ENCODE data around the gene ARHGAP23. TPM values are rescaled to one million over a fixed set of nuclear protein-coding genes. Genes with fewer than 3 reads are reported as not detected.
A peak's percentile ranks its signal among the peaks of the same experiment; 100 is the strongest.

The ARHGAP23 gene
- total and polyA plus RNA-seq, 2 donors (not counting 1 experiment from before 2014, with no cell fraction given) = 28.1 to 41.1 TPM

DNA sequence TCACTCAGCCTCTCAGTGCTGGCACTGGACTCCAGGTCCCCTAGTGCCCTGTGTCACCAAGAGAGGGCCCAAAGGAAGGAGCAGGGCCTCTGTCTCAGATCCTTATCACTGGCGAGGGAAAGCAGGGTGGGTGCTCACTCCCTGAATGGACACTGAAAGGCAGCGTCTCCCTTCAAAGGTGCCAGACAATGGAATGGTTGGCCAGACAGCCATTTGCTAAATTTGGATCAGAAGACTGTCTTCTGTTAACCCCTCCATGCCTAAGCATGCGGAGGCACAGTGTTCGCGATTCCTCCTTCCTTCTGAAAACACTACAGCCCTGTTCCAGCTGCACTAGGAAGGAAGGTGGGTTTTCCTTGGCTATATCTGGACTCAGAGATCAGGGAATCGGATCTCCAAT lies 129.1 kb downstream of the ARHGAP23 start:
- Histone ChIP-seq H3K4me3 (replicated peaks in 1 of 4; ENCODE audit: control extremely low read depth in 1 of 4, insufficient read depth in 1 of 4, low read depth in 3 of 4, low read length in 4 of 4) (no peak overlapping the region), H3K36me3 (ENCODE audit: control insufficient read depth, insufficient read depth, low read length) (no peaks in the 10 kb centered on the region), H3K27me3 (ENCODE audit: control insufficient read depth, insufficient read depth, low read length) (peaks cover 49% of the 10 kb centered on the region), H3K27ac (ENCODE audit: insufficient read depth, low read length) (no peak overlapping the region), H3K4me1 (ENCODE audit: control insufficient read depth, extremely low read depth, insufficient read depth, low read length) (peaks cover 7% of the 10 kb centered on the region), H2AFZ (ENCODE audit: low read length) (no peak overlapping the region), H3K9me3 (ENCODE audit: control insufficient read depth, insufficient read depth, low read depth, low read length) (no peaks in the 10 kb centered on the region), H4K20me1 (ENCODE audit: control insufficient read depth, extremely low read depth, insufficient read depth, low read length) (no peaks in the 10 kb centered on the region), H3K4me2 (ENCODE audit: extremely low read depth, insufficient read depth, low read length) (peak overlapping the region; percentile 77), H3K79me2 (ENCODE audit: control insufficient read depth, insufficient read depth, low read length) (no peaks in the 10 kb centered on the region), H3K9ac (ENCODE audit: insufficient read depth, low read length) (no peak overlapping the region)
- no peak for DNase-seq (ENCODE audit: low read depth in 2 of 2)
- TF ChIP-seq EZH2 (IDR thresholded peaks at IDR 0.05; ENCODE audit: low read length, missing control alignments) = no peak
- TF ChIP-seq, protein P1, sequence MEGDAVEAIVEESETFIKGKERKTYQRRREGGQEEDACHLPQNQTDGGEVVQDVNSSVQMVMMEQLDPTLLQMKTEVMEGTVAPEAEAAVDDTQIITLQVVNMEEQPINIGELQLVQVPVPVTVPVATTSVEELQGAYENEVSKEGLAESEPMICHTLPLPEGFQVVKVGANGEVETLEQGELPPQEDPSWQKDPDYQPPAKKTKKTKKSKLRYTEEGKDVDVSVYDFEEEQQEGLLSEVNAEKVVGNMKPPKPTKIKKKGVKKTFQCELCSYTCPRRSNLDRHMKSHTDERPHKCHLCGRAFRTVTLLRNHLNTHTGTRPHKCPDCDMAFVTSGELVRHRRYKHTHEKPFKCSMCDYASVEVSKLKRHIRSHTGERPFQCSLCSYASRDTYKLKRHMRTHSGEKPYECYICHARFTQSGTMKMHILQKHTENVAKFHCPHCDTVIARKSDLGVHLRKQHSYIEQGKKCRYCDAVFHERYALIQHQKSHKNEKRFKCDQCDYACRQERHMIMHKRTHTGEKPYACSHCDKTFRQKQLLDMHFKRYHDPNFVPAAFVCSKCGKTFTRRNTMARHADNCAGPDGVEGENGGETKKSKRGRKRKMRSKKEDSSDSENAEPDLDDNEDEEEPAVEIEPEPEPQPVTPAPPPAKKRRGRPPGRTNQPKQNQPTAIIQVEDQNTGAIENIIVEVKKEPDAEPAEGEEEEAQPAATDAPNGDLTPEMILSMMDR (conservative IDR thresholded peaks at IDR 0.05 in 1 of 2, IDR thresholded peaks at IDR 0.05 in 1 of 2; ENCODE audit: low read depth in 1 of 2, low read length in 2 of 2) = no peak

DNA sequence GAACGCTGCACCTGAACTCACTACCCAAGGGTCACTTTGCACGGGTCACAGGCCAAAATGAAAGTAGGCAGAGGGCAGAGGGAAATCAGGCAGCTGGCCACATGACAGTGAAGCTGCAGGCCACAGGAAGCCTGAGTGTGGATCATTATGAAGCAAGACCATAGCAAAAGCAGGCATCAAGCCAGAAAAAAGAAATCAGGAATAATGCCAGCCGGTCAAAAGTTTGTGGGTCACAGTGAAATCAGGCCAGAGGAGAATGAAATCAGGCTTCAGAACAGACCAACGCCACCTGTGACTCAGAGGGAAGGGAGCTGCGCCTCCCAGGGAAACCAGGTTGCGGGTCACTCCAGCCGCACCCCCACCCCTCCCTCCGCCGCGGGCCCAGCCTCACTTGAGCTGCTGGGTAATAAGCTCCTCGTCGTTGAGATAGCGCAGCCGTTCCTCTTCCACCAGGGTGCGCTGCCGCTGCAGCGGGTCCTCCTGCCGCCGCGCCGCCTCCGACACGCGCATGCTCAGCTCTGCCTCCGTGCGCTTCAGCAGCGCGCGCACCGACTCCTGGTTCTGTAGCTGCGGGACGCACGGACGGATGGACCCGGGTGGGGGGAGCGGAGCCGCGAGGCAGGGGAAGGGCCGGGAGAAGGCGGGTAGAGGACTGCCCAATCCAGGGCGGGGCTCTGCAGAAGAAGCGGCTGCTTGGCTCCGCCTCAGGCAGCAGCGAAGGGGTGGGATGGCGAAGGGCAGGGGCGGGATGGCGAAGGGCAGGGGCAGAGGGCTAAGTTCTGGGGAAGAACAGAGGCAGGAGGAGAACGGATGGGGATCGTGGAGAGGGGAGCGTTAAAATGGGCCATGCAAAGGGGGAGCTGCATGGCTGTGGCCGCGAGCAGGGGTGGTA lies 129.8 kb downstream of the ARHGAP23 start:
- peak; percentile 85 to 92 for DNase-seq (ENCODE audit: low read depth in 2 of 2)
- H3K9me3 ChIP-seq (ENCODE audit: control insufficient read depth, insufficient read depth, low read depth, low read length) = no peaks in the 10 kb centered on the region
- H3K9ac ChIP-seq (ENCODE audit: insufficient read depth, low read length) = no peak overlapping the region
- peak overlapping the region; percentile 15 for H2AFZ ChIP-seq (ENCODE audit: low read length)
- H3K79me2 ChIP-seq (ENCODE audit: control insufficient read depth, insufficient read depth, low read length) = no peaks in the 10 kb centered on the region
- peaks cover 7% of the 10 kb centered on the region for H3K4me1 ChIP-seq (ENCODE audit: control insufficient read depth, extremely low read depth, insufficient read depth, low read length)
- H3K27me3 ChIP-seq (ENCODE audit: control insufficient read depth, insufficient read depth, low read length) = peaks cover 55% of the 10 kb centered on the region
- H3K36me3 ChIP-seq (ENCODE audit: control insufficient read depth, insufficient read depth, low read length) = no peaks in the 10 kb centered on the region
- H3K4me2 ChIP-seq (ENCODE audit: extremely low read depth, insufficient read depth, low read length) = peak overlapping the region; percentile 87
- peak overlapping the region in 2 of 4 experiments; percentile 44 for H3K4me3 ChIP-seq (replicated peaks in 1 of 4; ENCODE audit: control extremely low read depth in 1 of 4, insufficient read depth in 1 of 4, low read depth in 3 of 4, low read length in 4 of 4)
- TF ChIP-seq, protein P1 (conservative IDR thresholded peaks at IDR 0.05 in 1 of 2, IDR thresholded peaks at IDR 0.05 in 1 of 2; ENCODE audit: low read depth in 1 of 2, low read length in 2 of 2) = peak; percentile 75 to 81
- no peak for TF ChIP-seq EZH2 (IDR thresholded peaks at IDR 0.05; ENCODE audit: low read length, missing control alignments)
- no peaks in the 10 kb centered on the region for H4K20me1 ChIP-seq (ENCODE audit: control insufficient read depth, extremely low read depth, insufficient read depth, low read length)
- H3K27ac ChIP-seq (ENCODE audit: insufficient read depth, low read length) = no peak overlapping the region

DNA sequence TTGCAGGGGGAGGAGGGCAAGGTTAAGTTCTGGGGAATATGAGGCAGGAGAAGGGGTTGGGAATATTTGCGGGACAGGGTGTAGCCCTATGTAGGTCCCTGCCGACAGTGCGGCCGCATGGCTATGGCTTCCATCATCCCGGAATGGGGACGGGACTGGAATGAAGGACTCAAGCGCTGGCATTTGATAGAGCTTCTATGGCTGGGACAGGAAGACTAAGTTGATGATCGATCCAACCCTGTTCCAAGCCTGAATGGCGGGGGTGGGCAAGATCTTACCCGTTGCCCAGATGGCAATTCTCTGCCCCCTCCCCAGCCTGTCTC lies 130.4 kb downstream of the ARHGAP23 start:
- Histone ChIP-seq H2AFZ (ENCODE audit: low read length) (no peak overlapping the region), H3K9me3 (ENCODE audit: control insufficient read depth, insufficient read depth, low read depth, low read length) (no peaks in the 10 kb centered on the region), H3K4me3 (replicated peaks in 1 of 4; ENCODE audit: control extremely low read depth in 1 of 4, insufficient read depth in 1 of 4, low read depth in 3 of 4, low read length in 4 of 4) (peak overlapping the region in 2 of 4 experiments; percentile 10 to 44), H3K36me3 (ENCODE audit: control insufficient read depth, insufficient read depth, low read length) (no peaks in the 10 kb centered on the region), H3K4me2 (ENCODE audit: extremely low read depth, insufficient read depth, low read length) (peak overlapping the region; percentile 87), H3K79me2 (ENCODE audit: control insufficient read depth, insufficient read depth, low read length) (no peaks in the 10 kb centered on the region), H3K27me3 (ENCODE audit: control insufficient read depth, insufficient read depth, low read length) (peaks cover 58% of the 10 kb centered on the region), H3K9ac (ENCODE audit: insufficient read depth, low read length) (no peak overlapping the region), H3K4me1 (ENCODE audit: control insufficient read depth, extremely low read depth, insufficient read depth, low read length) (peaks cover 7% of the 10 kb centered on the region), H4K20me1 (ENCODE audit: control insufficient read depth, extremely low read depth, insufficient read depth, low read length) (no peaks in the 10 kb centered on the region), H3K27ac (ENCODE audit: insufficient read depth, low read length) (no peak overlapping the region)
- TF ChIP-seq EZH2 (IDR thresholded peaks at IDR 0.05; ENCODE audit: low read length, missing control alignments) = peak; percentile 4
- TF ChIP-seq, protein P1 (conservative IDR thresholded peaks at IDR 0.05 in 1 of 2, IDR thresholded peaks at IDR 0.05 in 1 of 2; ENCODE audit: low read depth in 1 of 2, low read length in 2 of 2) = no peak
- no peak for DNase-seq (ENCODE audit: low read depth in 2 of 2)
